Progenitor cell of endocrine pancreas (in vitro differentiated cells): ENCODE data around the gene SUN3. TPM values are rescaled to one million over a fixed set of nuclear protein-coding genes. Genes with fewer than 3 reads are reported as not detected.

ENCODE experiments used
- DNase-seq: peaks from one replicate; pipeline ENCODE4 v3.0.0; 2021; ENCODE audit warnings: low spot score; ENCODE audit not compliant: unreplicated experiment
- H3K27ac Mint-ChIP-seq: 2 replicates; pipeline ENCODE4 v1.8.0; 2021; ENCODE audit warnings: mild to moderate bottlenecking, moderate library complexity, mixed read lengths
- H3K27me3 Mint-ChIP-seq: 2 replicates; pipeline ENCODE4 v1.8.0; 2021; ENCODE audit warnings: mixed read lengths
- H3K36me3 Mint-ChIP-seq: 2 replicates; pipeline ENCODE4 v1.8.0; 2022; ENCODE audit warnings: mixed read lengths; ENCODE audit not compliant: insufficient read depth
- H3K4me1 Mint-ChIP-seq: 2 replicates; pipeline ENCODE4 v1.8.0; 2021; ENCODE audit warnings: low read depth, mixed read lengths
- H3K4me3 Mint-ChIP-seq: 2 replicates; pipeline ENCODE4 v1.8.0; 2021; ENCODE audit warnings: low read depth, mild to moderate bottlenecking, moderate library complexity, mixed read lengths
- H3K9me3 Mint-ChIP-seq: 2 replicates; pipeline ENCODE4 v1.8.0; 2021; ENCODE audit warnings: low read depth, mixed read lengths
- total RNA-seq: library from RNA; stranded (reverse); gene quantifications from 2 replicates; pipeline ENCODE4 v1.2.1, GENCODE V29; 2021
- TF ChIP-seq, protein P1 (sequence below): fragments of 200-600 bp; sonication (generic); IDR thresholded peaks from one replicate; pipeline ENCODE4 v1.5.0; 2021; ENCODE audit warnings: antibody characterized with exemption, mild to moderate bottlenecking; ENCODE audit not compliant: unreplicated experiment

The SUN3 gene
- total RNA-seq, 1 donor from 2014 or later = not detected

- peaks cover 2% of the 10 kb centered on the region for H3K4me1 Mint-ChIP-seq
- no peak overlapping the region for H3K4me3 Mint-ChIP-seq
- H3K27me3 Mint-ChIP-seq = peaks cover 16% of the 10 kb centered on the region
- no peak for DNase-seq
- TF ChIP-seq, protein P1, sequence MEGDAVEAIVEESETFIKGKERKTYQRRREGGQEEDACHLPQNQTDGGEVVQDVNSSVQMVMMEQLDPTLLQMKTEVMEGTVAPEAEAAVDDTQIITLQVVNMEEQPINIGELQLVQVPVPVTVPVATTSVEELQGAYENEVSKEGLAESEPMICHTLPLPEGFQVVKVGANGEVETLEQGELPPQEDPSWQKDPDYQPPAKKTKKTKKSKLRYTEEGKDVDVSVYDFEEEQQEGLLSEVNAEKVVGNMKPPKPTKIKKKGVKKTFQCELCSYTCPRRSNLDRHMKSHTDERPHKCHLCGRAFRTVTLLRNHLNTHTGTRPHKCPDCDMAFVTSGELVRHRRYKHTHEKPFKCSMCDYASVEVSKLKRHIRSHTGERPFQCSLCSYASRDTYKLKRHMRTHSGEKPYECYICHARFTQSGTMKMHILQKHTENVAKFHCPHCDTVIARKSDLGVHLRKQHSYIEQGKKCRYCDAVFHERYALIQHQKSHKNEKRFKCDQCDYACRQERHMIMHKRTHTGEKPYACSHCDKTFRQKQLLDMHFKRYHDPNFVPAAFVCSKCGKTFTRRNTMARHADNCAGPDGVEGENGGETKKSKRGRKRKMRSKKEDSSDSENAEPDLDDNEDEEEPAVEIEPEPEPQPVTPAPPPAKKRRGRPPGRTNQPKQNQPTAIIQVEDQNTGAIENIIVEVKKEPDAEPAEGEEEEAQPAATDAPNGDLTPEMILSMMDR = no peak
- no peaks in the 10 kb centered on the region for H3K36me3 Mint-ChIP-seq
- H3K27ac Mint-ChIP-seq = no peak overlapping the region
- no peaks in the 10 kb centered on the region for H3K9me3 Mint-ChIP-seq
Measured at GRCh38 chr7:48049850-48050249, 20.9 kb upstream of the SUN3 start.

- no peak overlapping the region for H3K4me3 Mint-ChIP-seq
- H3K9me3 Mint-ChIP-seq = no peaks in the 10 kb centered on the region
- H3K27me3 Mint-ChIP-seq = peaks cover 17% of the 10 kb centered on the region
- H3K36me3 Mint-ChIP-seq = no peaks in the 10 kb centered on the region
- no peaks in the 10 kb centered on the region for H3K4me1 Mint-ChIP-seq
- no peak overlapping the region for H3K27ac Mint-ChIP-seq
- TF ChIP-seq, protein P1 = no peak
- DNase-seq = no peak
Measured at GRCh38 chr7:48048113-48048512, 19.2 kb upstream of the SUN3 start.

- Mint-ChIP-seq H3K27ac (no peak overlapping the region), H3K4me1 (no peaks in the 10 kb centered on the region), H3K9me3 (no peaks in the 10 kb centered on the region), H3K36me3 (no peaks in the 10 kb centered on the region), H3K4me3 (no peak overlapping the region), H3K27me3 (peaks cover 20% of the 10 kb centered on the region)
- TF ChIP-seq, protein P1 = no peak
- no peak for DNase-seq
Measured at GRCh38 chr7:48046458-48046857, 17.6 kb upstream of the SUN3 start.

GRCh38 chr7:48045195-48045765 lies 16.4 kb upstream of the SUN3 start:
- H3K36me3 Mint-ChIP-seq = no peaks in the 10 kb centered on the region
- DNase-seq = no peak
- peaks cover 17% of the 10 kb centered on the region for H3K27me3 Mint-ChIP-seq
- H3K4me3 Mint-ChIP-seq = no peak overlapping the region
- H3K9me3 Mint-ChIP-seq = no peaks in the 10 kb centered on the region
- TF ChIP-seq, protein P1 = no peak
- H3K27ac Mint-ChIP-seq = no peak overlapping the region
- H3K4me1 Mint-ChIP-seq = no peaks in the 10 kb centered on the region

- Mint-ChIP-seq H3K27me3 (peaks cover 24% of the 10 kb centered on the region), H3K4me3 (no peak overlapping the region), H3K27ac (no peak overlapping the region), H3K9me3 (no peaks in the 10 kb centered on the region), H3K4me1 (no peaks in the 10 kb centered on the region), H3K36me3 (no peaks in the 10 kb centered on the region)
- DNase-seq = no peak
- TF ChIP-seq, protein P1 = no peak
Measured at GRCh38 chr7:48042636-48043035, 13.7 kb upstream of the SUN3 start.
